ENCODE results near the gene MILR1. TPM values are rescaled to one million over a fixed set of nuclear protein-coding genes. Genes with fewer than 3 reads are reported as not detected.
"Not testable (repeated sequence)": the region's sequence is repeated elsewhere in the genome, so short reads cannot be mapped to it uniquely, and the experiment has no call there.

Gene MILR1
- total RNA-seq, 2 experiments from 2014 or later: 1.3 to 2.3 TPM

DNA sequence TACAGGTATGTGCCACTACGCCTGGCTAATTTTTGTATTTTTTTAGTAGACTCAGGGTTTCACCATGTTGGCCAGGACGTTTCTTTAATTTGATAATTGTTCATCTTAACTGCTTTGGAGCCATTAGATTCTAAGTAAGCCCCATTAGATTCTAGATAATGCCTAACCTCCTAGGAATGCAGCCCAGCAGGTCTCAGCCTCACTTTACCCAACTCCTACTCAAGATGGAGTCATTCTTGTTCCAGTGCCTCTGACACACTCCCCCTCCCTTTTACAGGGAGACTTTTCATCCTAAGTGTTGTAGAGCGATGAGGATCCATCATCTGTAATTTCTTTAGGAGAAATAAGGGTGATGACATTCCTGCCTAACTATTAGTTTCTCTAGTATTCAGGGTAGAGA lies 23.7 kb upstream of the MILR1 start:
- ChIA-PET POLR2A (interaction anchor here (1.2 kb wide), 1 partner anchor 50 kb away, joined by 3 read pairs; no protein-coding TSS in a partner anchor), CTCF (interaction anchor here (0.6 to 11.6 kb wide), 4 partner anchors 66 to 158 kb away, joined by 3 to 251 read pairs (median 91); no protein-coding TSS in a partner anchor)
- H3K4me1 Mint-ChIP-seq (ENCODE audit: low read depth): no peaks in the 10 kb centered on the region

DNA sequence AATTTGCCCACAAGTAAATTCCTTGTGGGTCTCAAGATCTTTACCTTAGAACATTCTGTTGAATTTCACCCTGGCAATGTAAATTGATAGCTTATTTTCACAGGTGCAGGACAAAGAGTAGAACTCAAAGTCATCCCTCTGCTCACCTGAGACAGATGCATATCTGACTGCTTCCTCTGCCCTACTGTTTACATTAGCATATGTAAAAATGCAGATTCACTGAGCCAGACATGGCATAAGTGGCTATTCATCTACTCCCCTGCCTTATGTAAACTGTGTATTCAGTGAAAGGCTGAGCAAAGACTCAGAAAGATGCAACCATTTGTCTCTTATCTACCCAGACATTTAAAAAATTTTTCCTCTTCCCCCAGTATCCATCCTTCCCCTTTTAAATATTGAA lies 22.3 kb upstream of the MILR1 start:
- ATAC-seq (no peak), DNase-seq (no peak)
- H3K4me3 Mint-ChIP-seq: no peak overlapping the region
- ChIA-PET POLR2A (interaction anchor here (0.6 to 1.1 kb wide), 2 partner anchors 12 to 18 kb away, joined by 3 read pairs; no protein-coding TSS in a partner anchor), CTCF (interaction anchor here (2.6 kb wide), 1 partner anchor 65 kb away, joined by 13 read pairs; no protein-coding TSS in a partner anchor)
- no peaks in the 10 kb centered on the region for H3K27me3 Mint-ChIP-seq
- no peaks in the 10 kb centered on the region for H3K9me3 Mint-ChIP-seq
- intact Hi-C loops (cut with micrococcal nuclease): no loop called here
- H3K36me3 Mint-ChIP-seq (ENCODE audit: low read depth): no peaks in the 10 kb centered on the region
- H3K4me1 Mint-ChIP-seq (ENCODE audit: low read depth): no peaks in the 10 kb centered on the region
- no peak for TF ChIP-seq CTCF (IDR thresholded peaks at IDR 0.05)
- H3K27ac Mint-ChIP-seq: no peak overlapping the region

More for the DNA sequence above, 23.7 kb upstream of the MILR1 start:
- no peak for TF ChIP-seq CTCF (IDR thresholded peaks at IDR 0.05)
- Mint-ChIP-seq H3K27me3 (no peaks in the 10 kb centered on the region), H3K9me3 (no peaks in the 10 kb centered on the region), H3K4me3 (no peak overlapping the region), H3K27ac (no peak overlapping the region), H3K36me3 (ENCODE audit: low read depth) (no peaks in the 10 kb centered on the region)
- DNase-seq: no peak
- intact Hi-C loops (cut with micrococcal nuclease): no loop called here
- no peak for ATAC-seq

DNA sequence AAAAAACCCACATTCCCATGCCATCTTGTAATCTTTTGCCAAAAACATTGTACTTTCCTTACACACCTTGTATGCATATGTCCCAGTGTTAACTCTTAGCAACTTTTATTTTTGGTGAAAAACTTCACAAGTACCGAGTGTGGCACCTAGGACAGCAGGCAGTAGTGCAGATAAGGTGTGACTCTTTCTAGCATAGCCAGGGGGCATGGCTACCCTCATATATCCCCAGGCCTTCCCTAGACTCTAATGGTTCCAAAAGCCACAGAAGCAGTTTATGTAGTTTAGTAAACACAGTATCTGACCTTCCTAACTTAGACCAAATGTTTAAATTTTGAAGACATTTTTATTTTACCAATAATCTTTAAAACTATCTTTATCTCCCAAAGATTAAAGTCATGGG lies 20.5 kb upstream of the MILR1 start:
- ChIA-PET POLR2A (no interaction called here), CTCF (interaction anchor here (1.2 to 3.9 kb wide), 5 partner anchors 8 to 68 kb away, joined by 3 to 36 read pairs (median 9); partner anchors contain the start of gene POLG2)
- Mint-ChIP-seq H3K36me3 (ENCODE audit: low read depth) (no peaks in the 10 kb centered on the region), H3K27me3 (no peaks in the 10 kb centered on the region), H3K4me1 (ENCODE audit: low read depth) (no peaks in the 10 kb centered on the region), H3K4me3 (no peak overlapping the region), H3K27ac (no peak overlapping the region), H3K9me3 (no peaks in the 10 kb centered on the region)
- ATAC-seq: no peak
- TF ChIP-seq CTCF (IDR thresholded peaks at IDR 0.05): no peak
- intact Hi-C loops (cut with micrococcal nuclease): no loop called here
- no peak for DNase-seq

- ATAC-seq; H3K9me3 Mint-ChIP-seq; H3K4me1 Mint-ChIP-seq (ENCODE audit: low read depth); intact Hi-C loops (cut with micrococcal nuclease); H3K27me3 Mint-ChIP-seq; H3K36me3 Mint-ChIP-seq (ENCODE audit: low read depth); DNase-seq; POLR2A ChIA-PET; H3K27ac Mint-ChIP-seq; H3K4me3 Mint-ChIP-seq: not testable (repeated sequence)
- CTCF ChIA-PET: interaction anchor here (1.0 to 3.9 kb wide), 3 partner anchors 10 to 219 kb away, joined by 3 to 36 read pairs (median 9); no protein-coding TSS in a partner anchor
These were observed 18.9 kb upstream of the MILR1 start for GRCh38 chr17:64430036-64430435.

DNA sequence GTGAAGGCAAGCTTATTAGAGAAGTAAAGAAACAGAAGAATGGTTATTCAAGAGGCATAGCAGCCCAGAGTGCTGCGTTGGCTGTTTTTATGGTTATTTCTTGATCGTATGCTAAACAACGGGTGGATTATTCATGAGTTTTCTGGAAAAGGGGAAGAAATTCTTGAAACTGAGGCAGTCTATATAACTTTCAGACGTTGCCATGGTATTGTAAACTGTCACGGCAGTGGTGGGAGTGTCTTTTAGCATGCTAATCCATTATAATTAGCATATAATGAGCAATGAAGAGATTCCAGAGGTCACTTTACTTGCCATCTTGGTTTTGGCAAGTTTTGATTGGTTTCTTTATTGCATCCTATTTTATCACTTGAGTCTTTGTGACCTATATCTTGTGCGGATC lies 17.4 kb upstream of the MILR1 start:
- POLR2A ChIA-PET: no interaction called here
- CTCF ChIA-PET: interaction anchor here (1.1 to 3.9 kb wide), 2 partner anchors 11 to 104 kb away, joined by 3 to 36 read pairs; no protein-coding TSS in a partner anchor
- no peak for DNase-seq

More for the DNA sequence above, 17.4 kb upstream of the MILR1 start:
- Mint-ChIP-seq H3K27ac (no peak overlapping the region), H3K4me1 (ENCODE audit: low read depth) (no peaks in the 10 kb centered on the region), H3K36me3 (ENCODE audit: low read depth) (no peaks in the 10 kb centered on the region), H3K4me3 (no peak overlapping the region), H3K9me3 (peaks cover 1% of the 10 kb centered on the region), H3K27me3 (no peaks in the 10 kb centered on the region)
- intact Hi-C loops (cut with micrococcal nuclease): no loop called here
- ATAC-seq: no peak
- no peak for TF ChIP-seq CTCF (IDR thresholded peaks at IDR 0.05)
